ENCODE data around the gene KCNQ5. TPM values are rescaled to one million over a fixed set of nuclear protein-coding genes. Genes with fewer than 3 reads are reported as not detected.

The KCNQ5 gene
- total and polyA plus RNA-seq, 8 donors, result 1.7 to 4.5 (median 2.5) TPM

DNA sequence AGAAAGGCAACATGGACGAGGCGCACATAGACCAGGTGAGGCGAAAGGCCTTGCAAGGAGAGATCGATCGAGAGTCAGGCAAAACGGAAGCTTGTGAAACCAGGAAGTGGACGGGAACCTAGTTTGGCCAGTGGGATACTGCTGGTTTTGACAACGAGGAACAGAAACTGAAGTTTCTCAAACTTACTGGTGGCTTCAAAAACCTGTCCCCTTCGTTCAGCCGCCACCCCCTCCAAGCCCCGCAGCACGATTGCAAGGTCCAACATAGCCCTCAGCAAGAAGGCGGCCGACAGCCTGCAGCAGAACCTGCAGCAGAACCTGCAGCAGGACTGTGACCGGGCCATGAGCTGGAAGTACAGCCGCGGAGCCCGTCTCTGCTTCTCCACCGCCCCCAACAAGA lies 365.4 kb downstream of the KCNQ5 start:
- Histone ChIP-seq H3K36me3 (no peaks in the 10 kb centered on the region), H3K27ac (no peak overlapping the region), H3K27me3 (no peaks in the 10 kb centered on the region), H3K9me3 (no peaks in the 10 kb centered on the region), H3K4me1 (no peaks in the 10 kb centered on the region), H3K4me3 (no peak overlapping the region)
- no peak for DNase-seq
- intact Hi-C loops (cut with DNase I), result no loop called here
- no peak for ATAC-seq
- TF ChIP-seq, protein P1, sequence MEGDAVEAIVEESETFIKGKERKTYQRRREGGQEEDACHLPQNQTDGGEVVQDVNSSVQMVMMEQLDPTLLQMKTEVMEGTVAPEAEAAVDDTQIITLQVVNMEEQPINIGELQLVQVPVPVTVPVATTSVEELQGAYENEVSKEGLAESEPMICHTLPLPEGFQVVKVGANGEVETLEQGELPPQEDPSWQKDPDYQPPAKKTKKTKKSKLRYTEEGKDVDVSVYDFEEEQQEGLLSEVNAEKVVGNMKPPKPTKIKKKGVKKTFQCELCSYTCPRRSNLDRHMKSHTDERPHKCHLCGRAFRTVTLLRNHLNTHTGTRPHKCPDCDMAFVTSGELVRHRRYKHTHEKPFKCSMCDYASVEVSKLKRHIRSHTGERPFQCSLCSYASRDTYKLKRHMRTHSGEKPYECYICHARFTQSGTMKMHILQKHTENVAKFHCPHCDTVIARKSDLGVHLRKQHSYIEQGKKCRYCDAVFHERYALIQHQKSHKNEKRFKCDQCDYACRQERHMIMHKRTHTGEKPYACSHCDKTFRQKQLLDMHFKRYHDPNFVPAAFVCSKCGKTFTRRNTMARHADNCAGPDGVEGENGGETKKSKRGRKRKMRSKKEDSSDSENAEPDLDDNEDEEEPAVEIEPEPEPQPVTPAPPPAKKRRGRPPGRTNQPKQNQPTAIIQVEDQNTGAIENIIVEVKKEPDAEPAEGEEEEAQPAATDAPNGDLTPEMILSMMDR (IDR thresholded peaks at IDR 0.05), result no peak

DNA sequence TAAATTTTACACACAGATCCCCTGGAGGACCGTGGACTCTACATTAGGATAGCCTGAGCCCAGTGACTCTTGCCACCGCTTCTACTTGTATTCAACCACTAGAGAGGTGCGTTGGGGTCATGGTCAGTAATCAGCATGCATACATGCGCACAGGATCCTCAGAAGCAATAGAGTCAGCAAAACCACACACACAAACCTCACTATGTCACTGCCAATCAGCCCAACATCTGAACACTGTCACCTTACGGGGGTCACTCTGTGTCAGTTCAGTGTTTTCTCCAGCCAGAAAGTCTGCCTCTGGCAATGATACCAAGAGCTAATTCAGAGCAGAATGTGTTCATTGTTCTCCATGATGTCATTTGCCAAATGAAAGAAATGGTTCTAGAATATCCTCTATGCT lies 378.1 kb downstream of the KCNQ5 start:
- Histone ChIP-seq H3K27ac (no peak overlapping the region), H3K4me3 (no peak overlapping the region), H3K4me1 (no peaks in the 10 kb centered on the region), H3K27me3 (no peaks in the 10 kb centered on the region), H3K36me3 (no peaks in the 10 kb centered on the region), H3K9me3 (no peaks in the 10 kb centered on the region)
- intact Hi-C loops (cut with DNase I), result no loop called here
- TF ChIP-seq, protein P1 (IDR thresholded peaks at IDR 0.05), result no peak
- DNase-seq (no peak), ATAC-seq (no peak)

DNA sequence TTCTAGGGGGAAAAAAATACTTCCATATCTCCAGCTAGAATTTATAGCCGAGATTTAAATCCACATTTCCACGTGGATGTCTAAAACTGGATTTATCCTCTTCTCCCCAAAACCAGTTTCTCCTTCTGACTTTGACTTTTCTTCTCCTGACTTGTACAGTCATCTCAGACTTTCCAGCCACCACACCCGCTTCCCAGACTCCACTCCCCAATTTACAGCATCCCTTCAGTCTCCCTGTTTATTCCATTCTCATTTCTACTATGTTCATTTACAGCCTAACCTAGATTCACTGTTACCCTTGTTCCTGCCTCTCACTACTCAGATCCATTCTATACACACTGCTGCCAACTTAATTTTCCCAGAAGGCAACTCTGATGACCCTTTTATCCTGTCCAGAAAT lies 378.6 kb downstream of the KCNQ5 start:
- no peaks in the 10 kb centered on the region for H3K27me3 ChIP-seq
- no peak overlapping the region for H3K27ac ChIP-seq
- H3K9me3 ChIP-seq, result no peaks in the 10 kb centered on the region
- intact Hi-C loops (cut with DNase I), result no loop called here
- no peaks in the 10 kb centered on the region for H3K36me3 ChIP-seq
- ATAC-seq, result no peak
- H3K4me3 ChIP-seq, result no peak overlapping the region
- TF ChIP-seq, protein P1 (IDR thresholded peaks at IDR 0.05), result no peak
- no peaks in the 10 kb centered on the region for H3K4me1 ChIP-seq
- DNase-seq, result no peak

DNA sequence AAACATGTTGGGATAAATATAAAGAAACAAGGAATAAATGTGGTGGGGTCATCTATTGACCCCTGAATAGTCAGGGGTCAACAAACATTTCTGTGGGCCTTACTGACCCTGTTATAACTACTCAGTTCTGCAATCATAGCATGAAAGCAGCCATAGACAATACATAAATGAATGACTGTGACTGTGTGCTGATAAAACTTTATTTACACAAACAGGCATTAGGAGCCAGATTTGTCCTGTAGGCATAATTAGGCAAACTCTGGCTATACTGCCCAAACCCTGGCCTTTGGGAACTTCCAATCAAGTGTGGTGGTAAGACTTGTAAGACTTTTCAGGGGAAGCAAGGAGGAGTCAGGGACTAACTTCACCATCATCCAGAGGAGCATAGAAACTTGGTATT lies 380.7 kb downstream of the KCNQ5 start:
- Histone ChIP-seq H3K36me3 (no peaks in the 10 kb centered on the region), H3K27me3 (no peaks in the 10 kb centered on the region), H3K9me3 (no peaks in the 10 kb centered on the region), H3K4me3 (no peak overlapping the region), H3K27ac (no peak overlapping the region), H3K4me1 (no peaks in the 10 kb centered on the region)
- ATAC-seq (no peak), DNase-seq (no peak)
- TF ChIP-seq, protein P1 (IDR thresholded peaks at IDR 0.05), result no peak
- intact Hi-C loops (cut with DNase I), result no loop called here

DNA sequence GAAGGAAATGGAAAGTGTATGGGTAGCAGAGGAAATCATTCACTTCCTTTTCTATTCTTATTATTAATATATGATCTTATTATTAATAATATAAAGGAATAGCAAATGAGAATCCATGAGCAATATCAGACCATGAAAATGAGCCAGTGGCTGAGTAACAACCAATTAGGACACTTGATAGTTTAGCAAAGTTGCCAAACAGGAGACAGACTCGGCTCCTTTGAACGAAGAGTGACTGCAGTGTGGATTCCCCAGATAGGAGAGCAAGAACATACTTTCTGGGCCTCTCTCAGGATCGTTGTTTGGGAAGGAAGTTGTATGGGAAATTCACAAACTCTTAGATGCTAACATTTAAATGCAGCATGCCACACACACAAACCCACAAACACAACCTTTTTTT lies 381.4 kb downstream of the KCNQ5 start:
- Histone ChIP-seq H3K9me3 (no peaks in the 10 kb centered on the region), H3K27ac (no peak overlapping the region), H3K36me3 (no peaks in the 10 kb centered on the region), H3K4me1 (no peaks in the 10 kb centered on the region), H3K27me3 (no peaks in the 10 kb centered on the region), H3K4me3 (no peak overlapping the region)
- TF ChIP-seq, protein P1 (IDR thresholded peaks at IDR 0.05), result no peak
- ATAC-seq, result no peak
- intact Hi-C loops (cut with DNase I), result no loop called here
- DNase-seq, result no peak

All from left lung (tissue), 10 donors.